Measurements from ENCODE around the gene ARMC7.

ARMC7 gene

DNA sequence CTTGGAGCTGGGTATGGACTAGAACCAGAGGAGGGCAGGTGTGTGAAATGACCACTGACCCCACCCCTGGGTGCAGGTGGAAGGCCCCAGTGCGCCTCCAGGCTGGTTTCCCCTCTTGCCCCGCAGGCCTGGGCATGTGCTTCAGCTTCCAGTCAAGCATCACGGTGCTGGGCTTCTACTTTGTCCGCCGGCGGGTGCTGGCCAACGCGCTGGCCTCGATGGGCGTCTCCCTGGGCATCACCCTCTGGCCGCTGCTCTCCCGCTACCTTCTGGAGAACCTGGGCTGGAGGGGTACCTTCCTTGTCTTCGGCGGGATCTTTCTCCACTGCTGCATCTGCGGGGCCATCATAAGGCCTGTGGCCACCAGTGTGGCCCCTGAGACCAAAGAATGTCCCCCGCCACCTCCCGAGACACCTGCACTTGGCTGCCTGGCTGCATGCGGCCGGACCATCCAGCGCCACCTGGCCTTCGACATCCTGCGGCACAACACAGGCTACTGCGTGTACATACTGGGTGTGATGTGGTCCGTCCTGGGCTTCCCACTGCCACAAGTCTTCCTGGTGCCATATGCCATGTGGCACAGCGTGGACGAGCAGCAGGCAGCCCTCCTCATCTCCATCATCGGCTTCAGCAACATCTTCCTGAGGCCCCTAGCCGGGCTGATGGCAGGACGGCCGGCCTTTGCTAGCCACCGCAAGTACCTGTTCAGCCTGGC lies 9.7 kb upstream of the ARMC7 start:
- no peak overlapping the region for H3K4me3 Mint-ChIP-seq
- intact Hi-C loops (cut with micrococcal nuclease), result no loop called here
- H3K9me3 Mint-ChIP-seq, result no peaks in the 10 kb centered on the region
- H3K27me3 Mint-ChIP-seq, result no peaks in the 10 kb centered on the region
- H3K4me1 Mint-ChIP-seq (ENCODE audit: low read depth), result peaks cover 37% of the 10 kb centered on the region
- H3K36me3 Mint-ChIP-seq (ENCODE audit: low read depth), result peaks cover 68% of the 10 kb centered on the region
- no peak overlapping the region for H3K27ac Mint-ChIP-seq

DNA sequence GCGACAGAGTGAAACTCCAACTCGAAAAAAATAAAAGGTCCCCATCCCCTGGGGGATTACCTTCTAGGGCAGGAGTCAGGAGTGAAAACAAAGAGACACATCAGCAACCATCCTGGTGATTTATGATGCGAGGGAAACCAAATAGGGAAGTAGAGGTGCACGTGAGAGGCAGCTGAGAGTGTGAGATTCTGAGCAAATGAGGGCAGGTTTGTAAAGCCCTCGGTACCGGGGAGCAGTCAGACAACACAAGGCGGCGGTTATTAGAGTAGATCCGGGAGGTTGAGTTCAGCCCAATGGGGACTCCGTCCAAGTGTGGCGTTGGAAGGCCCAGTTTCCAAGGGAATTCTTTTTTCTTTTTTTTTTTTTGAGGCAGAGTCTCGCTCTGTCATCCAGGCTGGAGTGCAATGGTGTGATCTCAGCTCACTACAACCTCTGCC lies 7.4 kb upstream of the ARMC7 start:
- Mint-ChIP-seq H3K36me3 (ENCODE audit: low read depth) (peaks cover 83% of the 10 kb centered on the region), H3K4me1 (ENCODE audit: low read depth) (peaks cover 22% of the 10 kb centered on the region), H3K27ac (peak overlapping the region; percentile 67), H3K9me3 (no peaks in the 10 kb centered on the region), H3K4me3 (no peak overlapping the region), H3K27me3 (no peaks in the 10 kb centered on the region)
- intact Hi-C loops (cut with micrococcal nuclease), result no loop called here

DNA sequence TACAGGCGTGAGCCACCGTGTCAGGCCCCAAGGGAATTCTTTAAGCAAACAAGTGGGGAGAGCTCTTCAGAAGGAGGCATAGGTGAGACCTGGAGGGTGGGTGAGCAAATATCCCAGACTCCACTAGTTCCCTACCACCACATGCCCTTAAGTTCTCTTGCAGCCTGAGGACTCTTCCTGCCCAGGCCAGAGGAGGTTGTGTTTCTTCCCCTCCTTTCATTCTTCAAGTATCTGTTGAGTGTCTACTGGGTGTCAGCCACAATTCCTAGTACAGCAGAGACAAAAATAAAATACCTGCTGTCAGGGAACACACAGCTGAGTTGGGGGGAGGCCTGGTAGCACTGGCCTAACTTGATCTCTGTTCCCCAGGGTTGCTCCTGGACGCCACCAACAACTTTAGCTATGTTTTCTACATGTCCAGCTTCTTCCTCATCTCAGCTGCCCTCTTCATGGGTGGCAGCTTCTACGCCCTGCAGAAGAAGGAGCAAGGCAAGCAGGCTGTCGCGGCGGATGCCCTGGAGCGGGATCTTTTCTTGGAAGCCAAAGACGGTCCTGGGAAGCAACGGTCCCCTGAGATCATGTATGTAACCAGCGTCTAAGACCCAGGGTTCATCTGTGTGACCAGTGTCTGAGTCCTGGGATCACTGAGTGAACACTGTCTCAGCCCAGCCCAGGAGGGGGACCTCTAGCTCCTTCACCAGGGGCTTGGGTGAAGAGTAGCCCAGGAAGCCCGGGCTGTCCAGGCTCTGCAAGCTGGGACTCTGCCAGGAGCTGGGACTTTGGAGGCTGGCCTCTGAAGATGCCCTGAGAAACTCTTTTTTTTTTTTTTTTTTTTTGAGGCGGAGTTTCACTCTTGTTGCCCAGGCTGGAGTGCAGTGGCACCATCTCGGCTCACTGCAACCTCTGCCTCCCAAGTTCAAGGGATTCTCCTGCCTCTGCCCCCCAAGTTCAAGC lies 5.9 kb upstream of the ARMC7 start:
- Mint-ChIP-seq H3K4me1 (ENCODE audit: low read depth) (peaks cover 23% of the 10 kb centered on the region), H3K36me3 (ENCODE audit: low read depth) (peaks cover 68% of the 10 kb centered on the region), H3K27ac (no peak overlapping the region), H3K9me3 (no peaks in the 10 kb centered on the region), H3K27me3 (peaks cover 11% of the 10 kb centered on the region), H3K4me3 (no peak overlapping the region)
- intact Hi-C loops (cut with micrococcal nuclease), result no loop called here

DNA sequence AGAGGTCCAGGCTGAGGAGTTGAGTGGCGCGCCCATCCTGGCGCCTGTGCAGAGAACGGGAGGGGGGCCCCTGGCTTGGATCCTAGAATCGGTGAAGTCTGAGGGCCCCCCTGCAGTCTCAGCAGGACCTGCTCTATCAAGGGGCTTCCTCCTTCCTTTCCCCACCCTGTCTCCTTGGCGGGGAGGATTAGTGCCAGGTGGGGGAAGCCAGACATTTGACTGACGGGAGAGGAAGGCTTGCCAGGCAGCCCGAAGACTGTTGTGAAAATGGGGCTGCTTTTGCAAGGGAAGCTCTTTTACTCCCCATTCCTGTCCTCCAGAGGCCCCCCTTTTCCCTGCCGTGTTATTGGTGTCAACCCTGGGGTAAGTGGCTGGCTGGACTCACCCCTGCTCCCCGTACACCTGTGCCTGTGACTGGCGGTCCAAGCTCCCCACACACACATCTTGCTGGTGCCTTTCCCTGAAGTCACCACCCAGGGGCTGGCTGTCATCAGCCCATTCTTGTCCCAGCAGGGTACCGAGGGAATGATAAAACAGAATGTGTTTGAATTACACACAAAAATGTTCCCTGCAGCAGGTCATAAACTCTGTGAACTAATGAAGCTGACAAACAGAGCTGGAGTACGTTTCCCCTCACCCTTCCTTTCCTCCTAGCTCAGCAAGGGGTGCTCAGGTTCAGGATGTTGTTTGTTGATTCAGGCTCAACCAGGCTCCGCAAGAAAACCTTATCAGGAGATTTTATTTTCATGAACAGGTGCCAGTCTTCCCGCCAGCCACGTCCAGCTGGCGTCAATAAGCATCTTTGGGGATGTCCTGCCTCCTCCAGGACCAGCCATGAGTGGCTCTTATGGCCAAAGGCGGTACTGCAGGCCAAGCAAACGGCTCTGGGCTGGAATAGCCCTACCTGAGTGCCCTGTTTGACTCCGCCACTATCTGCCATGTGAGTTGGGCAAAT lies 4.4 kb upstream of the ARMC7 start:
- Mint-ChIP-seq H3K36me3 (ENCODE audit: low read depth) (peaks cover 53% of the 10 kb centered on the region), H3K27me3 (peaks cover 14% of the 10 kb centered on the region), H3K9me3 (no peaks in the 10 kb centered on the region), H3K4me3 (no peak overlapping the region), H3K4me1 (ENCODE audit: low read depth) (peaks cover 31% of the 10 kb centered on the region), H3K27ac (no peak overlapping the region)
- intact Hi-C loops (cut with micrococcal nuclease), result no loop called here

DNA sequence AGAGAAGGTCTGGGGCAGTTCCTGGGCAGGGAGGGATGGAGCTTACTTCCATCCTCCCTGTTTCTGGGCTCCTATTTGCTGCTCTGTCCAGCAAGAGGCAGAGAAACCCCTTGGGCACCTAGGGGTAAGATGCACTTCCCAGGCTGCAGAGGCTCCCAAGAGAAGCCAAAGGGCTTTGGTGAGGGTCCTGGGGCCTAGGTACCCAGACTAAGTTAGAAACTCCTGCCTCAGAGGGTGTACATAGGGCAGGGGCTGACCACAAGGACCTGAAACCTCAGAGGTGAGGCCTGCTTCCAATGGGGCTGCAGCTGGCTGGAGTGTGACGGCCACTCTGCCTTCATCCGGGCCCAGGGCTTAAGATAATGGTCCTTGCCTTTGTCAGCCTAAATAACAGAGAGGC lies 1.6 kb upstream of the ARMC7 start:
- intact Hi-C loops (cut with micrococcal nuclease), result no loop called here
- H3K36me3 Mint-ChIP-seq (ENCODE audit: low read depth), result peaks cover 51% of the 10 kb centered on the region

DNA sequence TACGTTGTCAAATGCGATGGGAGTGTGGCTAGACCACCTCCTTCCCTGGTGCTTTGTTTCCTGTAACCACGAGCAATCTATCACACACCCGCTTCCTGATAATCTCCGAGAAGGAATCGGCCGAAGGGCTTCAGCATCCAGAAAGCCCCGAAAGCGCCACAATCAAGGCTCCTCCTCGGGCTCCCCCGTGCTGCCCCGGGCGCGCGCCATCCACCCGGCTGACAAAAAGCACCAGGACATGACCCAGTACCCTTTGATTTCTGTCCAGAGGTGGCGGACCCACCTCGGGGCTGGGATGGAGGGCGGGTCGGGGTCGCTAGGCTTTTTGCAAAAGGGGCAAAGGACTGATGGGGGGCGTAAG lies 743 bp upstream of the ARMC7 start:
- Mint-ChIP-seq H3K9me3 (no peaks in the 10 kb centered on the region), H3K4me3 (peak overlapping the region; percentile 87), H3K27ac (peak overlapping the region; percentile 88), H3K27me3 (peaks cover 14% of the 10 kb centered on the region), H3K4me1 (ENCODE audit: low read depth) (peaks cover 43% of the 10 kb centered on the region), H3K36me3 (ENCODE audit: low read depth) (peaks cover 48% of the 10 kb centered on the region)
- intact Hi-C loops (cut with micrococcal nuclease), result no loop called here

More for the DNA sequence above, 1.6 kb upstream of the ARMC7 start:
- H3K4me3 Mint-ChIP-seq, result no peak overlapping the region
- H3K9me3 Mint-ChIP-seq, result no peaks in the 10 kb centered on the region
- peaks cover 37% of the 10 kb centered on the region for H3K4me1 Mint-ChIP-seq (ENCODE audit: low read depth)
- H3K27ac Mint-ChIP-seq, result no peak overlapping the region
- peaks cover 14% of the 10 kb centered on the region for H3K27me3 Mint-ChIP-seq

DNA sequence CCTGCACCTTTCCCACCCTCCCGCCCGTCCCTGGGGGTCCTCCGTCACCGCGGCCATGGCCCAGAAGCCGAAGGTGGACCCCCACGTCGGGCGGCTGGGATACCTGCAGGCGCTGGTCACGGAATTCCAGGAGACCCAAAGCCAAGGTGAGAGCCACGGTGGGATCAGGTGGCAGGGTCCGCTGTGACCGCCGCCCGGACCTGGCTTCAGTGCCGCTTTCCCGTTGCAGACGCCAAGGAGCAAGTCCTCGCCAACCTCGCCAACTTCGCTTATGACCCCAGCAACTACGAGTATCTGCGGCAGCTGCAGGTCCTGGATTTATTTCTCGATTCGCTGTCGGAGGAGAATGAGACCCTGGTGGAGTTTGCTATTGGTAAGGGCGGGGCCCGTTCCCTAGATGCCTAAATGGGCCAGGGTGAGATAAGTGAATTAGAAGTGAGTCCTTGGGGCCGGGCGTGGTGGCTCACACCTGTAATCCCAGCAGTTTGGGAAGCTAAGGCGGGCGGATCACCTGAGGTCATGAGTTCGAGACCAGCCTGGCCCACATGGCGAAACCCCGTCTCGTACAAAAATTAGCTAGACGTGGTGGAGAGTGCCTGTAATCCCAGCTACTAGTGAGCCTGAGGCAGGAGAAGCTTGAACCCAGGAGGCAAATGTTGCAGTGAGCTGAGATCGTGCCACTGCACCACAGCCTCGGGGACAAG lies 617 bp downstream of the ARMC7 start:
- intact Hi-C loops (cut with micrococcal nuclease), result loop anchor here (5.0 kb wide), 1 partner anchor 33 kb away; no protein-coding TSS in a partner anchor
- Mint-ChIP-seq H3K9me3 (no peaks in the 10 kb centered on the region), H3K36me3 (ENCODE audit: low read depth) (peaks cover 48% of the 10 kb centered on the region), H3K4me1 (ENCODE audit: low read depth) (peaks cover 56% of the 10 kb centered on the region), H3K27me3 (peaks cover 14% of the 10 kb centered on the region), H3K4me3 (peak overlapping the region; percentile 87), H3K27ac (peak overlapping the region; percentile 88)

DNA sequence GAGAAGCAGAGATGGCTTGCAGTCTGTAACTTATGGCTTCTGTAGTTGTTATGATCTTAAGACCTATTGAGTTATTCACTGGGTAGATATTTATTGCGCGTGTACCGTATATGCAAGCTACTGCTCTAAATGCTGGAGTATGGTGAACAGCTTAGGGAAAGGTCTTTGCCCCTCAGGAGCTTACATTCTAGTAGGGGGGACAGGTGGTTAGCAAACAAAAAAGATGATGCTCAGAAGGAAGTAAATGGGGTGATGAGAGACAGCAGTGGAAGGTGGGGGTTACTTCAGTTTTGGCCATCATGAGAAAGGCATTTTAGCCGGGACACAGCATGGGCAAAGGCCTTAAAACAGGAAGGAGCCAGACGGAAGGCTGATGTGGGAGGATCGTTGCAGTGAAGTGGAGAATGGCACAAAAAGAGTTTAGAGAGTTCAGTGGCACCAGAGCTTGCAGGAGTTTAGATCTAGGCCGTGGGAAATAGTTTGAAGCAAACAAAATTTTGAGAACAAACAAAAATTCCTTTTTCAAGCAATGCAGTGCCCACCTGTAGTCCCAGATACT lies 2.1 kb downstream of the ARMC7 start:
- intact Hi-C loops (cut with micrococcal nuclease), result loop anchor here (5.0 kb wide), 1 partner anchor 35 kb away; no protein-coding TSS in a partner anchor
- peaks cover 67% of the 10 kb centered on the region for H3K4me1 Mint-ChIP-seq (ENCODE audit: low read depth)
- peaks cover 48% of the 10 kb centered on the region for H3K36me3 Mint-ChIP-seq (ENCODE audit: low read depth)
- peak overlapping the region; percentile 44 for H3K4me3 Mint-ChIP-seq
- peak overlapping the region; percentile 34 for H3K27ac Mint-ChIP-seq
- no peaks in the 10 kb centered on the region for H3K9me3 Mint-ChIP-seq
- H3K27me3 Mint-ChIP-seq, result peaks cover 14% of the 10 kb centered on the region

DNA sequence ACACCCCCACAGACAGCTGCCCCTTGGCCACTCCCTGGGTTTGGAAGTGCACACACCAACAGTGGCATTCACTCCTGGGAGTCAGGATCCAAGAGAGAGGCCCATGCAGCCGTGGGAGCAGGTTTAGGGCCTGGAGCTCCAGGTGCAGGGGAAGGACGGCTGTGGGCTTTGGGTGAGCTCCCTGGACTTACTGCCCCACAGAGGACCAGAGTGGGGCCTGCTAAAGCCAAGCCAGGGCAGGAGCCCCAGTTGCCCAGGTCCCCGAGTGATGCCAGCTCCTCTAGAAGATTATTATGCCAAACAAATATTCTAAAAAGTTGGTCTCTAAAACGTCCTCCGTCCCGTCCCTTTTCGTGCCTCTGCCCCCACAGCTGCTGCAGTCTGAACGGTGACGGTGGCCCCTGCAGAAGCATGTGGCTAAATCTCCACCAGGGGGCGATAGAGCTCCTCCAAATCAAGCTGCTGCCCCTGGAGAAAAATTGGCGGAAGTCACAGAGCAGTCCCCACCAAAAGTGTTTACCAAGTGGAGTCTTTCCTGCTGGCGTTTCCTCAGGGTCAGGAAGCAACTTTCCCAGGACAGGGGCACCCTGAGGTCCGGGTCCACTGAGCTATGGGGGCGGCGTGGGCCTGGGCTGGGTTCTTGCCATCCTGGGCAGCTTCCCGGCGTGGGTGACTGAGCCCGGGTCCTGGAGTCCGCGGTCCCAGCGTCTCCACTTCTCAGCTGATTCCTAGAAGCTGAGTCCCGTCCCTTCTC lies 4.2 kb downstream of the ARMC7 start:
- Mint-ChIP-seq H3K27me3 (peaks cover 2% of the 10 kb centered on the region), H3K9me3 (no peaks in the 10 kb centered on the region), H3K4me1 (ENCODE audit: low read depth) (peaks cover 80% of the 10 kb centered on the region), H3K4me3 (peak overlapping the region; percentile 76), H3K36me3 (ENCODE audit: low read depth) (peaks cover 63% of the 10 kb centered on the region), H3K27ac (peak overlapping the region; percentile 90)
- intact Hi-C loops (cut with micrococcal nuclease), result loop anchor here (1.0 to 5.0 kb wide), 3 partner anchors 17 to 58 kb away; partner anchors contain the start of gene NT5C

DNA sequence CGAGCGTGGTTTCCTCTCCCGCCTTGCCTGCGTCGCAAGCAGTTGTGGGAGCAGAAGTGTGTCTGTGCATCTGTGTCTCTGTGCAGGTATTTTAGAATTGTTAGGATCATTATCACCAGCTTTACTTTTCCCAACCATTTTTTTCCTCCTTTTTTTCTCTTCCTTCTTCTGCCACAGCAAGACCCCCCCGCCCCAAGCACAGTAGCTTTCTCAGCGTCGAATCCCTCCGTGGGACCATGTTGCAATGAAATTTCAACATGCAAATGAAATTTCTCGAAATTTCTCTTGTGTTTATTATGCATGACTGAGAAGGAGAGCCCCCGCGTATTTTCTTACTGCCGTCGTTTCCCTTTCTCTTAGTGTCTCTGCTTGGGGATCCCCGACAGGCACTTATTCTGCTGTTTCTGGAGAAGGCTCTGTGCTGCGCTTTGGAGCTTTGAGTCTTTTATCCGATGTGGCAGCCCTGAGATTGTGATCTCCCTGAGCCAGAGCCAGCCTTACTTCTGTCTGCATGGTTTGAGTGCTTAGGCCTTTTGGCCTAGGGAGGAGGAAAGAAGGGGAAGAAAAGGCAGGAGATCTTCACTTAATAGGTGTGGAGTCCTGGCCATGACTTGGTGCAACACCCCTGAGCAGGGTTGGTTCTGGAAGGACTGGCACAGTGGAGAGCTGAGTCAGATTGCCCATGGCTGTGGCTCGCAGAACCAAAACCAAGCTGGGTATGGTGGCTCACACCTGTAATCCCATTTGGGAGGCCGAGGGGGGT lies 5.0 kb downstream of the ARMC7 start:
- Mint-ChIP-seq H3K27me3 (no peaks in the 10 kb centered on the region), H3K4me3 (peak overlapping the region; percentile 76), H3K9me3 (no peaks in the 10 kb centered on the region), H3K4me1 (ENCODE audit: low read depth) (peaks cover 78% of the 10 kb centered on the region), H3K36me3 (ENCODE audit: low read depth) (peaks cover 66% of the 10 kb centered on the region), H3K27ac (peak overlapping the region; percentile 90)
- intact Hi-C loops (cut with micrococcal nuclease), result loop anchor here (1.0 to 5.0 kb wide), 4 partner anchors 16 to 58 kb away; partner anchors contain the start of genes JPT1 and NT5C

DNA sequence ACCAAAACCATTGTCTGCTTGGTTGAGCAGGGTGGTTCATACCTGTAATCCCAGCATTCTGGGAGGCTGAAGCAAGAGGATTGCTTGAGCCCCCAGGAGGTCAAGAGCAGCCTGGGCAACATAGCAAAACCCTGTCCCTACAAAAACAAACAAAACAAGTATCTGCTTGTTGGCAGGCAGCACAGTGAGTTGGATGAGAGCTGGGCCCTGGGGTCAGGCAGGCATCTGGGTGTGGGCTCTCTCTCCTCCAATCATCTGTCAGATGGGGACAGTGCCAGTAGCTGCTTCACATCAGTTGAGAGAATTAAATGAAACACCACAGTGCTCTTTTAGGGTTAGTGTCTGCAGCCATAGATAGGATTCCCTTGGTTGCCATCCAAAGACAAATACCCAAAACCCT lies 5.8 kb downstream of the ARMC7 start:
- H3K4me1 Mint-ChIP-seq (ENCODE audit: low read depth), result peaks cover 82% of the 10 kb centered on the region
- intact Hi-C loops (cut with micrococcal nuclease), result loop anchor here (2.0 to 5.0 kb wide), 2 partner anchors 15 to 37 kb away; partner anchors contain the start of genes JPT1 and NT5C
- H3K36me3 Mint-ChIP-seq (ENCODE audit: low read depth), result peaks cover 73% of the 10 kb centered on the region
- no peak overlapping the region for H3K4me3 Mint-ChIP-seq
- H3K9me3 Mint-ChIP-seq, result no peaks in the 10 kb centered on the region
- H3K27me3 Mint-ChIP-seq, result no peaks in the 10 kb centered on the region
- peak overlapping the region; percentile 90 for H3K27ac Mint-ChIP-seq

Data from dendritic cell treated with granulocyte-macrophage colony-stimulating factor and Interleukin-4, amounts not matched to agents 40 ng/mL and 50 ng/mL, for 4 days (primary cell).